ENCODE results near the gene NCF4. TPM values are rescaled to one million over a fixed set of nuclear protein-coding genes. Genes with fewer than 3 reads are reported as not detected.

The NCF4 gene
- total RNA-seq, 4 donors from 2014 or later, result 2.1 to 15.1 (median 8.4) TPM

- TF ChIP-seq CTCF (IDR thresholded peaks at IDR 0.05), result no peak
- no peak for TF ChIP-seq POLR2A (IDR thresholded peaks at IDR 0.05)
- H3K27me3 ChIP-seq, result peaks cover 0 to 51% (median 0%) of the 10 kb centered on the region in 4 donors
- no peaks in the 10 kb centered on the region for H3K36me3 ChIP-seq
- no peaks in the 10 kb centered on the region for H3K9me3 ChIP-seq
- DNase-seq, result no peak
- H3K27ac ChIP-seq, result no peak overlapping the region
- H3K4me3 ChIP-seq, result no peak overlapping the region
- intact Hi-C loops (cut with DNase I), result no loop called here
- H3K4me1 ChIP-seq, result peaks cover 7 to 10% (median 8%) of the 10 kb centered on the region in 3 donors
- 79 to 87% methylated on average over 10 to 11 of the region's 14 CpGs for WGBS, 2 donors
Observed at GRCh38 chr22:36926721-36927435, 66.1 kb downstream of the NCF4 start.

Other genes starting within 250 kb of the NCF4 start
- gene CACNG2, start 157.3 kb upstream of the NCF4 start, total RNA-seq, result not detected
- gene IFT27, start 84.9 kb upstream of the NCF4 start, total RNA-seq, result 1 to 10 TPM; 6.1 to 9.5 (median 8.1) TPM
- not detected for gene PVALB, start 44.0 kb upstream of the NCF4 start, total RNA-seq
- 1 to 10 TPM; 1.5 to 6.1 (median 2.9) TPM for gene CSF2RB, start 52.6 kb downstream of the NCF4 start, total RNA-seq
- gene TST, start 158.4 kb downstream of the NCF4 start, total RNA-seq, result 100 to 1,000 TPM in 2 of 4 donors, 10 to 100 TPM in 2; 60.8 to 163 (median 82.9) TPM
- gene MPST, start 158.7 kb downstream of the NCF4 start, total RNA-seq, result 100 to 1,000 TPM in 3 of 4 donors, 10 to 100 TPM in 1; 88.4 to 160 (median 132) TPM
- 10 to 100 TPM in 1 of 4 donors, 1 to 10 TPM in 3; 1.1 to 10.7 (median 6.5) TPM for gene KCTD17, start 190.7 kb downstream of the NCF4 start, total RNA-seq
- under 1 TPM in 2 of 4 donors, not detected in 2; under 0.01 to 0.09 TPM for gene TMPRSS6, start 248.7 kb downstream of the NCF4 start, total RNA-seq

Measured in esophagus squamous epithelium (tissue), 5 donors.